GM18502 (cell line): ENCODE measurements around the gene IGSF22.
A peak's percentile ranks its signal among the peaks of the same experiment; 100 is the strongest.

Source experiments
- ATAC-seq: cut with Tn5 transposase; IDR thresholded peaks from one replicate; pipeline ENCODE4 v1.9.1; 2021; ENCODE audit warnings: mild to moderate bottlenecking; ENCODE audit not compliant: unreplicated experiment, poor library complexity

Gene IGSF22

GRCh38 chr11:18726040-18726439 is at the start of gene IGSF22:
Gene IGSF22 (minus strand): TSS chr11:18726188. CDS start chr11:18724236, 1,952 bp downstream.
- ATAC-seq: no peak

- ATAC-seq: no peak
These were observed 48.8 kb upstream of the IGSF22 start for GRCh38 chr11:18774801-18775200.

DNA sequence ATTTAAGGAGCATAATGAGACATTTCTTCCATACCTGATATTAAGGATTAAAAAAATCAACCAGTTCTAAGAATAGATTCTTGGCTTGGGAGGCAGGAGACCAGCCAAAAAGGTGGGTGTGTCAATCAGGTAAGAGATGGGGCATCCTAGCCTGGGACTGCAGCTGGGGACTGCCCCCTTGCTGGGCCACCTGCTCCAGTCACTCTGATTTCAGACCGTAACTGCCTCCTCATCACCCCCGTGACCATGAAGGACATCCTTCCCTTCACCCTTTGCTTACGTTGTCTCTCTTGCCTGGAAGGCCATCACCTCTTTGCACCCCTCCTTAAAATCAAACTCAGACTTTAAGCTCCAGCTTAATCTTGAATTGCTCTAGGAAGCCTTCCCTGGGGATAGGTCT is 47.7 kb upstream of the IGSF22 start:
- no peak for ATAC-seq

GRCh38 chr11:18773104-18773503 is 47.1 kb upstream of the IGSF22 start:
- ATAC-seq: no peak

GRCh38 chr11:18772211-18772610 is 46.2 kb upstream of the IGSF22 start:
- no peak for ATAC-seq

DNA sequence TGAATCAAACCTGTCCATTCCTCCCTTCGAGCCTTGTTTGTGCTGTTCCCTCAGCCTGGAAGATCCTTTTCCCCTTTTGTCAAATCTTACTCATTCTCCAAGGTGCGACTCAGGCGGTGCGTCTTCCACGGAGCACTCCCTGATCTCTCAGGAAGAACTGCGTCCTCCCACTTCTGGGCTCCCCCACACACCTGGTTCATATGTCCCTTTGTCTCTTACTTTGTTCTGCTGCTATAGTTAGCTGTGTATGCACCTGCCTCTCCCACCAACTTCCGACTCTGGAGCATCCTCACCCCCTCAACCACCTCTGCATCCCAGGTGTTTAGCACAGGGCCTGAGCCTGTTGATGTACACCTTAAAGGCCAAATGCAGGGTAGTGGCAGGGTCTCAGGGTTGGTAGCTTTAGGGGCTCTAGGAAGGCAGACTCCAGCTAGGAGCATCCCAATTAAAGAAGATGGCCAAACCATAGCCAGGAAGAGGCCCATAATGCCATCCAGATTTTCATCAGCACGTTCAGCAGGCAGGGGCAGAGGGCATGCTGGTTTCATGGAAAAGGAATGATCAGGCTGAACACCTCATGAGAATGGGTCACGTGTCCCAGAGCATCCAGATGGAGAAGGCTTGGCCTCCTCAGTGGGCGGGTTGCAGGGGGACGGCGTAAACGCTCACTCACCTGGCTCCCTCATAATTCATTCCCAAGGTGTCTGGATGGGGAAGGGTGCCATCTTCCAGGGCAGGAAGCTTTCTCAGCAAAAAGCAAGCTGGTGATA is 45.5 kb upstream of the IGSF22 start:
- no peak for ATAC-seq

- no peak for ATAC-seq
These were observed 44.6 kb upstream of the IGSF22 start for GRCh38 chr11:18770479-18771125.

- peak; percentile 50 for ATAC-seq
These were observed 43.9 kb upstream of the IGSF22 start for GRCh38 chr11:18769802-18770456.

DNA sequence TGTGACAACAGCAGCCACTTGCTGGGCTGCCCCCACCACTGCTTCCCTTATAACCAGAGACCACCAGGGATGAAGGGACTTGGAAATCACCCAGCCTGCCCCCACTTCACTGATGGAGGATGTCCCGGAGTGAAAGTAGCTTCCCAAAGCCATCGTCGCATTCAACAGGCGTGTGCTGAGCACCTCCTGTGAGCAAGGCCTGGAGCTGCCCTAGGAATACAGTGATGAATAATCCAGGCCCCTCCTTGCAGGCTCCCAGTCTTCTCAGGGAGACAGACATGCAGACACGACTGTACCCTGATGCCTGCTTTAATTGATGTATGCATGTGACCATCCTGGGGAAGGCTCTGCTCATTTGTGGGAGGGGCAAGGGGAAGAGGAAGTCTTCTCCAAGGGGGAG is 43.0 kb upstream of the IGSF22 start:
- ATAC-seq: no peak

DNA sequence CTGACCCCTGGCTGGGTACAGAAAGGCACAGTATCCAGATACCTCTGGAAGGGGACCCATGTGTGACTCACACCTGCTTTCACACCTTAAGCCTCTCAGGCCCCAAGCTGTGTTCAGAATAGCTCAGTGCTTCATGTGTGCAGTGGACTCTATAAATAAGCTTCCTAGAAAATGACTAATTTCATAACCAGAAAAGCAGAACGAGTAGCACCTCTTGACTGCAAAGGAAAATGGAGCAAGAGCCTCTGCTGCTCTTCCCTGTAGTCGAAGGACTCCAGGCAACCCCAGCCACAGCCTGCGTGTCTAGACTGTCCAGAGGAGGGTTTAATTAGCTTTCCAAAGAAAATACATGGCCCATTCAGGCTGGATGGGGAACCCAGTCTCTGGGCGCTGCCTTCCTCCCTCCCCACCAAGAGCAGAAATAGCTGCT is 42.5 kb upstream of the IGSF22 start:
- ATAC-seq: peak; percentile 88

DNA sequence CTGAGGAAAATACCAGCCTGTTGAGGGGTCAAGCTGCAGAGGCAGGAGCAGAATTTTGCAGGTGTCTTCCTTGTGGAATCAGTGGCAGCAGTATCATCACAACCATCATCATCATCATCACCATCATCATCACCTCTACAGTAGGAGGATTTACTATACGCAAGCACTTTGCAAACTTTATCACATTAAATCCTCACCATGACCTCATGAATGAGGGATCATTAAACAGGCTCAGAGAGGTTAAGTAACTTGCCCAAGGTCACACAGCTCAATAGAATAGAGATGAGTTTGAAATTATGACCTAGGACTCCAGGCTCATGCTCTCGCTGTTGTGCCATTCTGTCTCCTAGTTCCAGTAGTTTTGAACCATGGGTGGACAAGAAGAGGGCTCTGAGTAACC is 40.0 kb upstream of the IGSF22 start:
- no peak for ATAC-seq

DNA sequence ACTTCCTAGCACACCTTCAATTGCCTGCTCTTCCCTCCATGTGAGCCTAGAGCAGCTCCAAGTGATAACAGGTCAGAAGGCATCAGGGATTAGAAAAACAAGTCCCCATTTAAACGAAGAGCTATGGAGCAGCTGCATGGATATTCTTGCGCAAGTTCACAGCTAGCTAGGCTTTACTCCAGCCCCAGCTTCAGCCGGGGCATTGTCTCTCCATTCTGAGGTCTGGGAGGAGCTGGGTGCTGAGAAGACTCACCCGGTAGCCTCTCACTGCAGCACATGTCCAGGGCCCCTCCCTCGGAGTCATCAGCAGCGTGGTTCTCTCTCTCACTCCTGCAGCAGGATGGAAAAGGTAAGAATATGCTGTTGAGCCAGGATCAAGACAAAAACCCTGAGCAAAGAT is 39.6 kb upstream of the IGSF22 start:
- ATAC-seq: no peak

- ATAC-seq: no peak
These were observed 35.8 kb upstream of the IGSF22 start for GRCh38 chr11:18761741-18762140.

GRCh38 chr11:18761144-18761543 is 35.2 kb upstream of the IGSF22 start:
- no peak for ATAC-seq

- no peak for ATAC-seq
These were observed 31.8 kb upstream of the IGSF22 start for GRCh38 chr11:18757811-18758210.

- ATAC-seq: no peak
These were observed 30.9 kb upstream of the IGSF22 start for GRCh38 chr11:18756889-18757288.

- no peak for ATAC-seq
These were observed 28.3 kb upstream of the IGSF22 start for GRCh38 chr11:18754308-18754707.

DNA sequence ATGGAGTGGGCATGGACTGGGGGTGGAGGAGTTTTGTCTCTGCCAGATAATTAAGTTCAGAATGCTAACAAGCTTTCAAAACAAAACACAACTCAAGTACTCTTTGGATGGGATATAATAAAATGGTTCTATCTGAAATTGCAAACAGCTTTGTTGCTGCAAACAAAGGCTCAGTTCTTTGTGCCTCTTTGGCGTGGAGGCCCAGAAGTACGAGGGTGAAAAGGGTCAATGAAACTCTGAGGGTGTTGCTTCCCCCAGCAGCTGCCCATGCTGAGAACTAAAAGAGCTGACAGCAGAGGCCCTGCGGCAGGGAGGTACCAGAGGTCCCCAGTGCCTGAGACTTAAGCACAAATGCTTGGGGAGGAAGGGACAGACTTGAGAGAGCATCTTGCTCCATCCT is 26.5 kb upstream of the IGSF22 start:
- no peak for ATAC-seq

DNA sequence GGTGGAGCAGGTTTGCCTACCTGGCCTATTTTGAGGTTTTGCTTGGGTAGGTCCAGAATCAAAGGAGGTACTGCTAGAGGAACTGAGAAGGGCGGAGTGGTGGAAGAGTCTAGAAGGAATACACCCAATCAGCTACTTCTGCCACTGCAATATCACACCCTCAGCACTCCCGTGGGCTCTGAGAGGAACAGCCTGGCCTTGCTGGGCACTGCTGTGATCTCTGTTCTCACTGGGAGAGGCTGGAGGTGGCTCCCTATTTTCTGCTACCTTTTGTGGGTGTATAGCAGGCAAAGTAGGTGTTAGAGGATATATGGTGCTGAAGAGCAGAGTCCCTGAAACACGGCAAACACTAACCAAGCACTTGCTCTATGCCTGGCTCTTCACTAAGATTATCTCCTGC is 25.0 kb upstream of the IGSF22 start:
- no peak for ATAC-seq

DNA sequence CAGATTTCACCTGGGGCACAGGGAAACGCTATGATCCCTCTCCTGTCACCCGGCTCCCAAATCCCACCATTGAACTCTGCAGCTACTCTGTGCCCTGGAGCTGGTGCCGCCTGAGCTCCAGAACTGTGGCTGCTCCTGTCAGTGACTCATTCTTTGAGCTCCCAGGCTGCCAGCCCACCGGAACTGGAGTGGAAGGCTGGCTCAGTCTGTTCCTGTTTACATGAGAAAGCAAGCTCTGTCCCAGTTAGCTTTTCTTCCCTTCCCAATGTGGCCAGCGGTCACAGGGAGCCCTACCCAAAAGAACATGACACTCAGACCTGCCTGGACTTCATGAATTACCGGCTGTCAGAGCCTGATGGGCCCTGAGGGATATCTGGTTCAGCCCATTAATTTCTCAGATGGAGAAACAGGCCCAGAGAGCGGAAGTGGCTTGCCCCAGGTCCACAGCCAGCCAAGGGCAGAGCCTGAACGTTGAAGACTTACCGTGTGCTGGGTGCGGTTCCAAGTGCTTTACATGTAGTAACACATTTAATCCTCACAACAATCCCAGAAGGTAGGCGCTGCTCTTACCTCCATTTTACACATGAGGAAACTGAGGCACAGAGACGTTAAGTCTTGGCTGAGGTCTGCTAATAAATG is 23.8 kb upstream of the IGSF22 start:
- ATAC-seq: no peak

DNA sequence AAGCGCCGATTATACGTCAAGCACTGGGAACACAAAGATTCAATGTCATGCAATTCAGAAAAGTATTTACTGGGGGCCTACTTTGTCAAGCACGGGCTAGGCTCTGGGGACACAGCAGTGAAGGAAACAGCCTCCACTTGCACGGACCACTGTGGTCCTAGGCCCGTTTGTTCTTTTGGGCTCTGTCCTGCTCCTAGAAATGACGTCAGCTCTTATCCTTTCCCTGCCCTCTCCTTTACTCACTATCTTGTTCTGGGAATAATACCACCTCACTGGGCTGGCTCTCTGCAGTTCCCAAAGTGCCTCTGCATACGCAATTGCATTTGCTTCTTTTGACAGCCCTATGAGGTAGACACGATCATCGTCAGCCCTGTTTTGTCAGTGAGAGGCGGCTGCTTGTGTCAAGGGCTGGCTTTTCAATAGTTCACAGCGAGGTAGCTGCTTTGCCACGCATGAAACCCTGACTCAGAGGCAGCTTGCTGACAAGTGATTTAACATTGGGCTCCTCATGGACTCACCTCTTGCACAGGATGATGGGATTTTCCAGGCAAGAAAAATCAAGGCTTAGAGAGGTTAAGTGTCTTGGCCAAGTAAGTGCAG is 22.9 kb upstream of the IGSF22 start:
- ATAC-seq: no peak
